Measurements from ENCODE around the gene ATRIP.
"Not testable (repeated sequence)": the region's sequence is repeated elsewhere in the genome, so short reads cannot be mapped to it uniquely, and the experiment has no call there.

DNA sequence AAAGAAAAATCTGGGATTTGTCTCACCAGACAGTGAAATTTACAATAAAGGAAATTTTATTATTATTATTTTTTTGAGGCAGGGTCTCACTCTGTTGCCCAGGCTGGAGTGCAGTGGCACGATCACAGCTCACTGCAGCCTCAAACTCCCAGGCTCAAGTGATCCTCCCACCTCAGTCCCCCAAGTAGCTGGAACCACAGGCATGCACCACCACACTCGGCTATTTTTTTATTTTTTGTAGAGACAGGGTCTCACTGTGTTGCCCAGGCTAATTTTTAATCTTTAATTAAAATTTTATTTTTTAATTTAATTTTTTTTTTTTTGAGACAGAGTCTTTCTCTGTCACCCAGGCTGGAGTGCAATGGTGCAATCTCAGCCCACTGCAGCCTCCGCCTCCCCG, 27.5 kb downstream of the ATRIP start:
- not testable (repeated sequence) for TF ChIP-seq CTCF (IDR thresholded peaks at IDR 0.05; ENCODE audit: low read depth, low read length, missing input control); MAX (IDR thresholded peaks at IDR 0.05)
- TF ChIP-seq, protein P1, sequence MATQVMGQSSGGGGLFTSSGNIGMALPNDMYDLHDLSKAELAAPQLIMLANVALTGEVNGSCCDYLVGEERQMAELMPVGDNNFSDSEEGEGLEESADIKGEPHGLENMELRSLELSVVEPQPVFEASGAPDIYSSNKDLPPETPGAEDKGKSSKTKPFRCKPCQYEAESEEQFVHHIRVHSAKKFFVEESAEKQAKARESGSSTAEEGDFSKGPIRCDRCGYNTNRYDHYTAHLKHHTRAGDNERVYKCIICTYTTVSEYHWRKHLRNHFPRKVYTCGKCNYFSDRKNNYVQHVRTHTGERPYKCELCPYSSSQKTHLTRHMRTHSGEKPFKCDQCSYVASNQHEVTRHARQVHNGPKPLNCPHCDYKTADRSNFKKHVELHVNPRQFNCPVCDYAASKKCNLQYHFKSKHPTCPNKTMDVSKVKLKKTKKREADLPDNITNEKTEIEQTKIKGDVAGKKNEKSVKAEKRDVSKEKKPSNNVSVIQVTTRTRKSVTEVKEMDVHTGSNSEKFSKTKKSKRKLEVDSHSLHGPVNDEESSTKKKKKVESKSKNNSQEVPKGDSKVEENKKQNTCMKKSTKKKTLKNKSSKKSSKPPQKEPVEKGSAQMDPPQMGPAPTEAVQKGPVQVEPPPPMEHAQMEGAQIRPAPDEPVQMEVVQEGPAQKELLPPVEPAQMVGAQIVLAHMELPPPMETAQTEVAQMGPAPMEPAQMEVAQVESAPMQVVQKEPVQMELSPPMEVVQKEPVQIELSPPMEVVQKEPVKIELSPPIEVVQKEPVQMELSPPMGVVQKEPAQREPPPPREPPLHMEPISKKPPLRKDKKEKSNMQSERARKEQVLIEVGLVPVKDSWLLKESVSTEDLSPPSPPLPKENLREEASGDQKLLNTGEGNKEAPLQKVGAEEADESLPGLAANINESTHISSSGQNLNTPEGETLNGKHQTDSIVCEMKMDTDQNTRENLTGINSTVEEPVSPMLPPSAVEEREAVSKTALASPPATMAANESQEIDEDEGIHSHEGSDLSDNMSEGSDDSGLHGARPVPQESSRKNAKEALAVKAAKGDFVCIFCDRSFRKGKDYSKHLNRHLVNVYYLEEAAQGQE (IDR thresholded peaks at IDR 0.05) = not testable (repeated sequence)

Measured in liver (tissue), 2 donors.